CD14-positive monocyte (primary cell): ENCODE results near the gene CDAN1. TPM values are rescaled to one million over a fixed set of nuclear protein-coding genes. Genes with fewer than 3 reads are reported as not detected.

Source experiments
- DNase-seq, 3 donors: peaks; one replicate each; pipeline ENCODE4 v3.0.0-alpha.2; 2011 to 2022
- H2AFZ ChIP-seq: 2 replicates; pipeline ENCODE4 v1.6.0; 2012; ENCODE audit warnings: mild to moderate bottlenecking, low read depth, low read length, inconsistent platforms; ENCODE audit not compliant: insufficient read depth, poor library complexity, severe bottlenecking
- H3K27ac ChIP-seq, 2 donors: 1 replicate in 1 of 2; 2 replicates in 1 of 2; pipeline ENCODE4 v1.5.1; 2012 to 2013; ENCODE audit warnings: low read length in 2 of 2, control low read depth in 1 of 2, inconsistent platforms in 1 of 2, low read depth in 1 of 2, mild to moderate bottlenecking in 1 of 2
- H3K27me3 ChIP-seq, 2 donors: one replicate each; pipeline versions ENCODE4 v1.6.0 to v1.6.1; 2011 to 2013; ENCODE audit warnings: low read length in 2 of 2; ENCODE audit not compliant: control insufficient read depth in 2 of 2, insufficient read depth in 2 of 2
- H3K36me3 ChIP-seq, 2 donors: replicated peaks in 1 of 2; 1 replicate in 1 of 2; 2 replicates in 1 of 2; pipeline versions ENCODE4 v1.5.1 to v1.6.1; 2012 to 2013; ENCODE audit warnings: low read length in 2 of 2, control low read depth in 1 of 2, inconsistent platforms in 1 of 2, mild to moderate bottlenecking in 1 of 2; ENCODE audit not compliant: insufficient read depth in 2 of 2, control insufficient read depth in 1 of 2
- H3K4me1 ChIP-seq, 2 donors: 1 replicate in 1 of 2; 2 replicates in 1 of 2; pipeline versions ENCODE4 v1.5.1 to v1.6.1; 2012 to 2013; ENCODE audit warnings: low read length in 2 of 2, control low read depth in 1 of 2, inconsistent platforms in 1 of 2, mild to moderate bottlenecking in 1 of 2, moderate library complexity in 1 of 2; ENCODE audit not compliant: insufficient read depth in 2 of 2, control insufficient read depth in 1 of 2
- H3K4me2 ChIP-seq: replicated peaks from 2 replicates; pipeline ENCODE3; 2012; ENCODE audit warnings: low read length, moderate library complexity, mild to moderate bottlenecking; ENCODE audit not compliant: poor library complexity, severe bottlenecking; ENCODE audit errors: extremely low read depth
- H3K4me3 ChIP-seq, 3 experiments: fragments of 200-600 bp in 1 of 3; sonication (generic) in 1 of 3; replicated peaks in 1 of 3; 1 replicate in 2 of 3; 2 replicates in 1 of 3; pipeline ENCODE4 v1.5.1; 2011 to 2013; ENCODE audit warnings: low read length in 3 of 3, mild to moderate bottlenecking in 3 of 3, control low read depth in 2 of 3, low read depth in 2 of 3, inconsistent platforms in 1 of 3, moderate library complexity in 1 of 3
- H3K79me2 ChIP-seq: 2 replicates; pipeline ENCODE4 v1.6.0; 2012; ENCODE audit warnings: mild to moderate bottlenecking, control low read depth, inconsistent platforms, low read length, moderate library complexity; ENCODE audit not compliant: insufficient read depth
- H3K9ac ChIP-seq: 2 replicates; pipeline ENCODE4 v1.6.0; 2017; ENCODE audit warnings: low read length, mild to moderate bottlenecking; ENCODE audit not compliant: insufficient read depth, poor library complexity, severe bottlenecking
- H3K9me3 ChIP-seq, 2 donors: replicated peaks in 1 of 2; 1 replicate in 1 of 2; 2 replicates in 1 of 2; pipeline versions ENCODE4 v1.5.1 to v1.6.1; 2012 to 2013; ENCODE audit warnings: low read length in 2 of 2, control low read depth in 1 of 2; ENCODE audit not compliant: control insufficient read depth in 1 of 2, insufficient read depth in 1 of 2
- H4K20me1 ChIP-seq: 2 replicates; pipeline ENCODE4 v1.6.0; 2012; ENCODE audit warnings: mild to moderate bottlenecking, low read length, control low read depth, moderate library complexity; ENCODE audit not compliant: insufficient read depth
- H3K27ac Mint-ChIP-seq, 7 donors: one replicate each; pipeline ENCODE4 v1.8.0; 2020; ENCODE audit warnings: mild to moderate bottlenecking in 7 of 7, mixed read lengths in 7 of 7, moderate library complexity in 6 of 7, inconsistent platforms in 2 of 7
- H3K27me3 Mint-ChIP-seq, 3 donors: one replicate each; pipeline ENCODE4 v1.8.0; 2021 to 2022; ENCODE audit warnings: low read depth in 3 of 3, mild to moderate bottlenecking in 3 of 3, mixed read lengths in 3 of 3, moderate library complexity in 3 of 3, inconsistent platforms in 1 of 3
- H3K36me3 Mint-ChIP-seq, 2 donors: one replicate each; pipeline ENCODE4 v1.8.0; 2020; ENCODE audit warnings: mixed read lengths in 2 of 2, inconsistent platforms in 1 of 2, mild to moderate bottlenecking in 1 of 2
- H3K4me1 Mint-ChIP-seq: one replicate; pipeline ENCODE4 v1.8.0; 2020; ENCODE audit warnings: mild to moderate bottlenecking, mixed read lengths
- H3K4me3 Mint-ChIP-seq, 2 donors: one replicate each; pipeline ENCODE4 v1.8.0; 2020; ENCODE audit warnings: mild to moderate bottlenecking in 2 of 2, mixed read lengths in 2 of 2, moderate library complexity in 1 of 2
- H3K9me3 Mint-ChIP-seq, 7 donors: one replicate each; pipeline ENCODE4 v1.8.0; 2020 to 2022; ENCODE audit warnings: mixed read lengths in 7 of 7, mild to moderate bottlenecking in 6 of 7, moderate library complexity in 6 of 7, inconsistent platforms in 2 of 7
- WGBS: methylation state at CpG from one replicate; pipeline ENCODE4 v1.1.5; 2013; ENCODE audit warnings: missing lambda C conversion rate; ENCODE audit not compliant: insufficient coverage; 5-methylcytosine and 5-hydroxymethylcytosine counted together
- intact Hi-C, 2 donors: fragments of 100-400 bp; cut with micrococcal nuclease; formaldehyde crosslinking; loops; one replicate each; pipeline versions ENCODE4 v1.15.0 to v1.15.1; 2023
- polyA plus RNA-seq, 3 donors: library from polyadenylated mRNA; depleted of rRNA in 1 of 3; unstranded in 2 of 3; stranded (reverse) in 1 of 3; fragments of 300-500 nt in 2 of 3; fragments of >200 nt in 1 of 3; fragmentation: Illumina TruSeq in 2 of 3; gene quantifications; 1 replicate in 2 of 3; 2 replicates in 1 of 3; pipeline ENCODE4 v1.2.3, GENCODE V29; 2012 to 2021
- TF ChIP-seq, protein P1 (sequence below): fragments of 200-600 bp; IDR thresholded peaks from one replicate; pipeline ENCODE4 v1.8.0; 2022; ENCODE audit warnings: antibody characterized with exemption, mild to moderate bottlenecking

Gene CDAN1
- polyA plus RNA-seq, 3 donors: 1.1 to 6.3 (median 2.2) TPM

DNA sequence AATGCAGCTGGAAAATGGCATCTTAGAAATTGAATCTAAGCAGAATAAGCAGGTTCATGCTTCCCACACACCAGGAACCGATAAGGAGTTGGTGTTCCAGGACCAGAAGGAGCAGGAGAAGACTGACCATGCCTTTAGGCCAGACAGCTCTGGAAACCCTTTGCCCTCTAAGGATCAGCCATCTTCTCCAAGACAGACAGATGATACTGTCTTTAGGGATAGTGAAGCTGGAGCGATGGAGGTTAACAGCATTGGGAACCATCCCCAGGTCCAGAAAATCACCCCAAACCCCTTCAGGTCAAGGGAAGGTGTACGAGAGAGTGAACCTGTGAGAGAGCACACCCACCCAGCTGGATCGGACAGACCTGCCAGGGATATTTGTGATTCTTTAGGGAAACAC is 49.2 kb downstream of the CDAN1 start:
- H3K36me3 Mint-ChIP-seq: no peaks in the 10 kb centered on the region
- TF ChIP-seq, protein P1, sequence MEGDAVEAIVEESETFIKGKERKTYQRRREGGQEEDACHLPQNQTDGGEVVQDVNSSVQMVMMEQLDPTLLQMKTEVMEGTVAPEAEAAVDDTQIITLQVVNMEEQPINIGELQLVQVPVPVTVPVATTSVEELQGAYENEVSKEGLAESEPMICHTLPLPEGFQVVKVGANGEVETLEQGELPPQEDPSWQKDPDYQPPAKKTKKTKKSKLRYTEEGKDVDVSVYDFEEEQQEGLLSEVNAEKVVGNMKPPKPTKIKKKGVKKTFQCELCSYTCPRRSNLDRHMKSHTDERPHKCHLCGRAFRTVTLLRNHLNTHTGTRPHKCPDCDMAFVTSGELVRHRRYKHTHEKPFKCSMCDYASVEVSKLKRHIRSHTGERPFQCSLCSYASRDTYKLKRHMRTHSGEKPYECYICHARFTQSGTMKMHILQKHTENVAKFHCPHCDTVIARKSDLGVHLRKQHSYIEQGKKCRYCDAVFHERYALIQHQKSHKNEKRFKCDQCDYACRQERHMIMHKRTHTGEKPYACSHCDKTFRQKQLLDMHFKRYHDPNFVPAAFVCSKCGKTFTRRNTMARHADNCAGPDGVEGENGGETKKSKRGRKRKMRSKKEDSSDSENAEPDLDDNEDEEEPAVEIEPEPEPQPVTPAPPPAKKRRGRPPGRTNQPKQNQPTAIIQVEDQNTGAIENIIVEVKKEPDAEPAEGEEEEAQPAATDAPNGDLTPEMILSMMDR: no peak
- H3K27ac ChIP-seq: no peak overlapping the region
- no peaks in the 10 kb centered on the region for H4K20me1 ChIP-seq
- H3K27ac Mint-ChIP-seq: no peak overlapping the region
- H3K9me3 Mint-ChIP-seq: no peaks in the 10 kb centered on the region
- intact Hi-C loops: no loop called here
- H3K9me3 ChIP-seq: no peaks in the 10 kb centered on the region
- no peak overlapping the region for H3K9ac ChIP-seq
- no peak overlapping the region for H3K4me3 ChIP-seq
- whole genome bisulfite sequencing: 100% methylated on average over 1 of the region's 4 CpGs
- no peak for DNase-seq
- H3K27me3 ChIP-seq: no peaks in the 10 kb centered on the region
- no peak overlapping the region for H2AFZ ChIP-seq
- no peaks in the 10 kb centered on the region for H3K4me1 Mint-ChIP-seq
- no peaks in the 10 kb centered on the region for H3K79me2 ChIP-seq
- no peak overlapping the region for H3K4me2 ChIP-seq
- H3K4me3 Mint-ChIP-seq: no peak overlapping the region
- no peaks in the 10 kb centered on the region for H3K4me1 ChIP-seq
- no peaks in the 10 kb centered on the region for H3K27me3 Mint-ChIP-seq
- no peaks in the 10 kb centered on the region for H3K36me3 ChIP-seq

DNA sequence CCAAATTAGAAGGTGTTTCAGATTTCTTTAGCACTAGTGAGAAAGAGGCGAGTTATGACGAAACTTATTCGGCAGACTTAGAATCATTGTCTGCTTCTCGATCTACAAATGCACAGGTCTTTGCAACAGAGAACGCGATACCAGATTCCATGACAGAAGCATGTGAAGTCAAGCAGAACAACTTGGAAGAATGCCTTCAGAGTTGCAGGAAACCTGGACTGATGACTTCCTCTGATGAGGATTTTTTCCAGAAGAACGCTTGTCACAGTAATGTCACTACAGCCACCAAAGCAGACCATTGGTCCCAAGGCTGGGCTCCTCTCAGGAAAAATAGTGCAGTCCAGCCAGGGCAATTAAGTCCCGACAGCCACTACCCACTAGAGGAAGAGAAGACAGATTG is 50.6 kb downstream of the CDAN1 start:
- no peaks in the 10 kb centered on the region for H3K9me3 ChIP-seq
- no peaks in the 10 kb centered on the region for H3K27me3 Mint-ChIP-seq

More for the DNA sequence above, 50.6 kb downstream of the CDAN1 start:
- no peaks in the 10 kb centered on the region for H3K9me3 Mint-ChIP-seq
- Histone ChIP-seq H3K27me3 (no peaks in the 10 kb centered on the region), H4K20me1 (no peaks in the 10 kb centered on the region), H3K4me1 (no peaks in the 10 kb centered on the region), H3K4me2 (no peak overlapping the region), H2AFZ (no peak overlapping the region), H3K4me3 (no peak overlapping the region), H3K27ac (no peak overlapping the region), H3K79me2 (no peaks in the 10 kb centered on the region), H3K9ac (no peak overlapping the region), H3K36me3 (no peaks in the 10 kb centered on the region)
- WGBS: 95% methylated on average over 7 of the region's 8 CpGs
- intact Hi-C loops: no loop called here
- no peaks in the 10 kb centered on the region for H3K4me1 Mint-ChIP-seq
- H3K36me3 Mint-ChIP-seq: no peaks in the 10 kb centered on the region
- TF ChIP-seq, protein P1: no peak
- peak overlapping the region in 1 of 7 donors; percentile 47 for H3K27ac Mint-ChIP-seq
- DNase-seq: no peak
- no peak overlapping the region for H3K4me3 Mint-ChIP-seq
